Keratinocyte (primary cell): ENCODE data around the gene TM9SF3. TPM values are rescaled to one million over a fixed set of nuclear protein-coding genes. Genes with fewer than 3 reads are reported as not detected.
A peak's percentile ranks its signal among the peaks of the same experiment; 100 is the strongest.
"Not testable (repeated sequence)": the region's sequence is repeated elsewhere in the genome, so short reads cannot be mapped to it uniquely, and the experiment has no call there.

Experiments
- DNase-seq: peaks from one replicate; pipeline ENCODE4 v3.0.0-alpha.2; 2011; ENCODE audit warnings: low read depth, missing footprints, low spot score
- FAIRE-seq: peaks from 2 replicates; lab custom pipeline; 2011; peaks lifted over from hg19 to GRCh38; lab: Jason Lieb, UNC
- H2AFZ ChIP-seq: 2 replicates; pipeline ENCODE4 v1.6.0; 2012; ENCODE audit warnings: low read length, control low read depth, inconsistent platforms; ENCODE audit not compliant: control insufficient read depth
- H3K27ac ChIP-seq: 2 replicates; pipeline ENCODE4 v1.5.1; 2011; ENCODE audit warnings: low read length; ENCODE audit not compliant: control insufficient read depth, insufficient read depth
- H3K27me3 ChIP-seq: 3 replicates; pipeline ENCODE4 v1.6.0; 2011; ENCODE audit warnings: low read length; ENCODE audit not compliant: control insufficient read depth, insufficient read depth; ENCODE audit errors: extremely low read depth
- H3K36me3 ChIP-seq, 2 experiments: 2 replicates in 1 of 2; 3 replicates in 1 of 2; pipeline ENCODE4 v1.5.1; 2011; ENCODE audit warnings: low read length in 2 of 2, mild to moderate bottlenecking in 1 of 2; ENCODE audit not compliant: control insufficient read depth in 2 of 2, insufficient read depth in 2 of 2; ENCODE audit errors: extremely low read depth in 1 of 2
- H3K4me1 ChIP-seq: 3 replicates; pipeline ENCODE4 v1.5.1; 2011; ENCODE audit warnings: low read length; ENCODE audit not compliant: control insufficient read depth, insufficient read depth; ENCODE audit errors: extremely low read depth
- H3K4me2 ChIP-seq: 3 replicates; pipeline ENCODE4 v1.6.0; 2011; ENCODE audit warnings: low read depth, low read length; ENCODE audit not compliant: control insufficient read depth, insufficient read depth; ENCODE audit errors: extremely low read depth
- H3K4me3 ChIP-seq, 3 experiments: fragments of 200-600 bp in 1 of 3; sonication (generic) in 1 of 3; 2 replicates in 2 of 3; 3 replicates in 1 of 3; pipeline ENCODE4 v1.5.1; 2011 to 2016; ENCODE audit warnings: low read length in 3 of 3, mild to moderate bottlenecking in 3 of 3, control low read depth in 2 of 3, inconsistent platforms in 1 of 3, low read depth in 1 of 3, mixed read lengths in 1 of 3, mixed run types in 1 of 3, moderate library complexity in 1 of 3; ENCODE audit not compliant: control insufficient read depth in 2 of 3, insufficient read depth in 2 of 3; ENCODE audit errors: extremely low read depth in 1 of 3
- H3K79me2 ChIP-seq: 2 replicates; pipeline ENCODE4 v1.6.0; 2012; ENCODE audit warnings: low read length; ENCODE audit not compliant: control insufficient read depth, insufficient read depth
- H3K9ac ChIP-seq: 3 replicates; pipeline ENCODE4 v1.6.0; 2011; ENCODE audit warnings: low read length; ENCODE audit not compliant: control insufficient read depth, insufficient read depth; ENCODE audit errors: extremely low read depth
- H3K9me1 ChIP-seq: 3 replicates; pipeline ENCODE4 v1.6.0; 2011; ENCODE audit warnings: low read length; ENCODE audit not compliant: control insufficient read depth, insufficient read depth; ENCODE audit errors: extremely low read depth
- H3K9me3 ChIP-seq: 2 replicates; pipeline ENCODE4 v1.5.1; 2012; ENCODE audit warnings: low read depth, low read length; ENCODE audit not compliant: control insufficient read depth
- H4K20me1 ChIP-seq: 3 replicates; pipeline ENCODE4 v1.6.0; 2011; ENCODE audit warnings: low read length; ENCODE audit not compliant: control insufficient read depth, insufficient read depth; ENCODE audit errors: extremely low read depth
- EZH2 ChIP-seq: IDR thresholded peaks from one replicate; pipeline ENCODE4 v1.6.1; 2012; ENCODE audit warnings: inconsistent platforms, mild to moderate bottlenecking, low read length, moderate library complexity
- dilution Hi-C: fragments of 300-500 bp; cut with MboI; formaldehyde crosslinking; loops from one replicate; pipeline ENCODE4 v1.7.0; 2020; ENCODE audit warnings: low sequenced_read_pairs; ENCODE audit not compliant: extremely low pct_ligation_motif_present
- polyA plus RNA-seq, 5 experiments: library from polyadenylated mRNA; depleted of rRNA in 3 of 5; stranded (reverse) in 3 of 5; stranded (forward) in 1 of 5; unstranded in 1 of 5; fragments of >200 nt; gene quantifications; 1 replicate in 1 of 5; 2 replicates in 3 of 5; 3 replicates in 1 of 5; pipeline versions ENCODE4 v1.2.1 to v1.2.3, GENCODE V29; 2011 to 2012; ENCODE audit warnings: missing spikeins in 2 of 5, low read depth in 1 of 5, low replicate concordance in 1 of 5
- TF ChIP-seq, protein P1 (sequence below), 3 experiments: IDR thresholded peaks in 1 of 3; conservative IDR thresholded peaks in 1 of 3; optimal IDR thresholded peaks in 1 of 3; 2 replicates in 2 of 3; 3 replicates in 1 of 3; pipeline versions ENCODE3 to v1.5.1; 2011; ENCODE audit warnings: low read length in 3 of 3, mild to moderate bottlenecking in 3 of 3, moderate library complexity in 2 of 3, control low read depth in 1 of 3, inconsistent platforms in 1 of 3; ENCODE audit not compliant: insufficient read depth in 2 of 3; ENCODE audit errors: extremely low read depth in 1 of 3

TM9SF3 gene
- polyA plus RNA-seq, 1 donor (not counting 4 experiments of a cell fraction or from before 2014, with no cell fraction given): 90.0 TPM

DNA sequence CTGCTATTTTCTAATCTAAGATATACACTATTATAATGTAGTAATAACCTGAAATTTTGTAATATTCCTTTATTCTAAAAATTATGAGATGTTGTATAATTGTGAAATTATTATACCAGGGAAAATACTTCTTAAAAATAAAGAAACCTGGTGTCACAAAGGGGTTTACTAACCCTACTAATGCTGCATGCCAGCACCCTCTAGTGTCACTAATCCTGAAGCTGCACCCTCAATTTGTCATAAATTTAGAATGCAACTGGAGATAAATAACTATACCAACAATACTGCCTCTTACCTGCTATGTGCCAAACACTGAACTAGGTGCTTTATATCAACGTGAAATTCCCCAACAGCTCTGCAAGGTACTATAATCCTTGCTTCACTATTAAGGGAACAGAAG, 30.8 kb downstream of the TM9SF3 start:
- no peak for FAIRE-seq
- H3K9me1 ChIP-seq: no peaks in the 10 kb centered on the region
- H2AFZ ChIP-seq: no peak overlapping the region
- H3K27me3 ChIP-seq: no peaks in the 10 kb centered on the region
- H3K4me2 ChIP-seq: no peak overlapping the region
- H3K27ac ChIP-seq: no peak overlapping the region
- no peak overlapping the region for H3K4me3 ChIP-seq
- H3K9ac ChIP-seq: no peak overlapping the region
- no peaks in the 10 kb centered on the region for H3K4me1 ChIP-seq
- dilution Hi-C loops: no loop called here
- peaks cover 11% of the 10 kb centered on the region for H3K79me2 ChIP-seq
- H3K36me3 ChIP-seq: peaks cover 22 to 24% of the 10 kb centered on the region in 2 experiments
- no peaks in the 10 kb centered on the region for H3K9me3 ChIP-seq
- TF ChIP-seq, protein P1, sequence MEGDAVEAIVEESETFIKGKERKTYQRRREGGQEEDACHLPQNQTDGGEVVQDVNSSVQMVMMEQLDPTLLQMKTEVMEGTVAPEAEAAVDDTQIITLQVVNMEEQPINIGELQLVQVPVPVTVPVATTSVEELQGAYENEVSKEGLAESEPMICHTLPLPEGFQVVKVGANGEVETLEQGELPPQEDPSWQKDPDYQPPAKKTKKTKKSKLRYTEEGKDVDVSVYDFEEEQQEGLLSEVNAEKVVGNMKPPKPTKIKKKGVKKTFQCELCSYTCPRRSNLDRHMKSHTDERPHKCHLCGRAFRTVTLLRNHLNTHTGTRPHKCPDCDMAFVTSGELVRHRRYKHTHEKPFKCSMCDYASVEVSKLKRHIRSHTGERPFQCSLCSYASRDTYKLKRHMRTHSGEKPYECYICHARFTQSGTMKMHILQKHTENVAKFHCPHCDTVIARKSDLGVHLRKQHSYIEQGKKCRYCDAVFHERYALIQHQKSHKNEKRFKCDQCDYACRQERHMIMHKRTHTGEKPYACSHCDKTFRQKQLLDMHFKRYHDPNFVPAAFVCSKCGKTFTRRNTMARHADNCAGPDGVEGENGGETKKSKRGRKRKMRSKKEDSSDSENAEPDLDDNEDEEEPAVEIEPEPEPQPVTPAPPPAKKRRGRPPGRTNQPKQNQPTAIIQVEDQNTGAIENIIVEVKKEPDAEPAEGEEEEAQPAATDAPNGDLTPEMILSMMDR (optimal IDR thresholded peaks at IDR 0.05 in 1 of 3, IDR thresholded peaks at IDR 0.05 in 1 of 3, conservative IDR thresholded peaks at IDR 0.05 in 1 of 3; ENCODE audit: extremely low read depth in 1 of 3, insufficient read depth in 2 of 3, low read length in 3 of 3): peak in 1 of 3 experiments; percentile 10
- TF ChIP-seq EZH2: no peak
- DNase-seq: no peak
- H4K20me1 ChIP-seq: peaks cover 2% of the 10 kb centered on the region

DNA sequence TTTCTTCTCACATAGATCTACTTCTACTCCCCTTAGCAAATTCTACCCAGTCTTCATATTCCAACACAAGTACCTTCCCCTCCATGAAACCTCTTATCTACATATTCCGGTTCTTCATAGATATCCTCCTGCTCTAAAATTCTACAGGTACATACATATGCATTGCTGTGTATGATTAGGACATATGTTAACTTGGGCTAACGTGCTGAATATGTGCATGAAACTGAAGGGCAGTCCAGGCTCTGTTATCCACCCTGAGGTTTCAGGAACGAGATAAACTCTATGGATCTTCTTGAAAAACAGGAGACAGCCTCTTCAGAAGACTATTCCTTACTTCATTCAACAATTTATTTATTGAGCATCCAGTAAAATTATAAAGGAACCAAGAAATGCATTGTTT, 31.5 kb downstream of the TM9SF3 start:
- H3K79me2 ChIP-seq: peaks cover 11% of the 10 kb centered on the region
- H3K36me3 ChIP-seq: peaks cover 19 to 22% of the 10 kb centered on the region in 2 experiments
- DNase-seq (no peak), FAIRE-seq (no peak)
- H4K20me1 ChIP-seq: peaks cover 2% of the 10 kb centered on the region
- dilution Hi-C loops: no loop called here
- no peaks in the 10 kb centered on the region for H3K4me1 ChIP-seq
- no peaks in the 10 kb centered on the region for H3K9me3 ChIP-seq
- H3K4me3 ChIP-seq: no peak overlapping the region
- no peak overlapping the region for H3K27ac ChIP-seq
- H2AFZ ChIP-seq: no peak overlapping the region
- H3K9ac ChIP-seq: no peak overlapping the region
- no peak overlapping the region for H3K4me2 ChIP-seq
- no peaks in the 10 kb centered on the region for H3K9me1 ChIP-seq
- no peaks in the 10 kb centered on the region for H3K27me3 ChIP-seq
- no peak for TF ChIP-seq EZH2

DNA sequence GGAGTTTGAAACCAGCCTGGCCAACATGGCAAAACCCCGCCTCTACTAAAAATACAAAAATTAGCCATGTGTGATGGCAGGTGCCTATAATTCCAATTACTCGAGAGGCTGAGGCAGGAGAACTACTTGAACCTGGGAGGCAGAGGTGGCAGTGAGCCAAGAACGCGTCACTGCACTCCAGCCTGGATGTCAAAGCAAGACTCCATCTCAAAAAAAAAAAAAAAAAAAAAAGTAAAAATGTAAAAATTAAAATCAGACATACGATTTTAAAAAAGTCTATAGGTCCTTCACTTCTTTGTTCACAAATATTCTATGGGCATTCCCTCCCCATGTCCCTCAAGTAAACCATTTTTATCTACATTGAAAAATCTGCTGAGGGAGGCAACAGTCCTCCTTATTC, 38.2 kb downstream of the TM9SF3 start:
- FAIRE-seq (no peak), DNase-seq (no peak)
- dilution Hi-C loops: no loop called here
- Histone ChIP-seq H3K27ac (no peak overlapping the region), H4K20me1 (no peaks in the 10 kb centered on the region), H3K9ac (no peak overlapping the region), H3K4me3 (no peak overlapping the region), H3K4me2 (no peak overlapping the region), H3K4me1 (no peaks in the 10 kb centered on the region), H3K79me2 (peaks cover 10% of the 10 kb centered on the region), H3K9me3 (no peaks in the 10 kb centered on the region), H3K9me1 (no peaks in the 10 kb centered on the region), H3K36me3 (peaks cover 11 to 14% of the 10 kb centered on the region in 2 experiments), H2AFZ (no peak overlapping the region), H3K27me3 (no peaks in the 10 kb centered on the region)
- TF ChIP-seq EZH2: no peak
- TF ChIP-seq, protein P1 (optimal IDR thresholded peaks at IDR 0.05 in 1 of 3, IDR thresholded peaks at IDR 0.05 in 1 of 3, conservative IDR thresholded peaks at IDR 0.05 in 1 of 3; ENCODE audit: extremely low read depth in 1 of 3, insufficient read depth in 2 of 3, low read length in 3 of 3): no peak

DNA sequence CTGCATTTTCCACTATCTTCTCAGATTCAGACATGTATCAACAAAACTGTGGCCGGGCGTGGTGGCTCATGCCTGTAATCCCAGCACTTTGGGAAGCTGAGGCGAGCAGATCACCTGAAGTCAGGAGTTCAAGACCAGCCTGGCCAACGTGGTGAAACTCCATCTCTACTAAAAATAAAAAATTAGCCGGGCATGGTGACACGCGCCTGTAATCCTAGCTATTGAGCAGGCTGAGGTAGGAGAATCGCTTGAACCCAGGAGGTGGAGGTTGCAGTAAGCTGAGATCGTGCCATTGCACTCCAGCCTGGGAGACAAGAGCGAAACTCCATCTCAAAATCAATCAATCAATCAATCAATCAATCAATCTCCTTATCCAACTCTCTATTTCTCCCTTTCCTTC, 41.3 kb downstream of the TM9SF3 start:
- H3K36me3 ChIP-seq: peaks cover 5 to 13% of the 10 kb centered on the region in 2 experiments
- not testable (repeated sequence) for FAIRE-seq

More for the DNA sequence above, 41.3 kb downstream of the TM9SF3 start:
- H2AFZ ChIP-seq, DNase-seq, H3K27ac ChIP-seq, H4K20me1 ChIP-seq, H3K27me3 ChIP-seq, H3K4me2 ChIP-seq, H3K4me3 ChIP-seq, H3K9me1 ChIP-seq, H3K4me1 ChIP-seq, dilution Hi-C loops, H3K9ac ChIP-seq, H3K9me3 ChIP-seq: not testable (repeated sequence)
- H3K79me2 ChIP-seq: peaks cover 15% of the 10 kb centered on the region
